Testis (tissue), 3 donors: ENCODE results near the gene WBP1L. TPM values are rescaled to one million over a fixed set of nuclear protein-coding genes. Genes with fewer than 3 reads are reported as not detected.

Source experiments
- DNase-seq: peaks from one replicate; pipeline ENCODE4 v3.0.0-alpha.2; 2019
- H3K27ac ChIP-seq, 2 donors: fragments of 200-600 bp; sonication (generic); one replicate each; pipeline ENCODE4 v1.5.1; 2019
- H3K27me3 ChIP-seq: fragments of 200-600 bp; sonication (generic); one replicate; pipeline ENCODE4 v1.5.1; 2019
- H3K36me3 ChIP-seq: fragments of 200-600 bp; sonication (generic); one replicate; pipeline ENCODE4 v1.5.1; 2017; ENCODE audit warnings: low read depth; ENCODE audit errors: missing control alignments
- H3K4me1 ChIP-seq: fragments of 200-600 bp; sonication (generic); one replicate; pipeline ENCODE4 v1.5.1; 2019
- H3K4me3 ChIP-seq, 2 donors: fragments of 200-600 bp; sonication (generic); one replicate each; pipeline ENCODE4 v1.5.1; 2017 to 2019
- H3K9me3 ChIP-seq: fragments of 200-600 bp; sonication (generic); one replicate; pipeline ENCODE4 v1.5.1; 2017
- CTCF ChIP-seq, 3 experiments: fragments of 450-650 bp in 2 of 3; fragments of 200-600 bp in 1 of 3; sonication (generic) in 1 of 3; IDR thresholded peaks; one replicate each; pipeline ENCODE4 v1.5.1; 2016 to 2019; ENCODE audit warnings: antibody characterized with exemption in 3 of 3, mild to moderate bottlenecking in 2 of 3, moderate library complexity in 1 of 3
- POLR2A ChIP-seq: fragments of 450-650 bp; IDR thresholded peaks from one replicate; pipeline ENCODE4 v1.6.1; 2017; ENCODE audit warnings: antibody characterized with exemption, mild to moderate bottlenecking, moderate library complexity
- WGBS, 2 donors: methylation state at CpG; one replicate each; pipeline ENCODE4 v1.1.5; 2018; 5-methylcytosine and 5-hydroxymethylcytosine counted together
- intact Hi-C: fragments of 100-400 bp; cut with DNase I; formaldehyde crosslinking; loops from one replicate; pipeline ENCODE4 v1.15.1; 2023; ENCODE audit warnings: low total_unique reads
- polyA plus RNA-seq: library from polyadenylated mRNA; stranded (reverse); fragments of 350-450 nt; fragmentation: Illumina TruSeq; extraction: RNeasy Lipid Tissue Mini Kit (QIAGEN cat#74804); gene quantifications from one replicate; pipeline ENCODE4 v1.2.3, GENCODE V29; 2014; ENCODE audit warnings: low read depth, low replicate concordance; ENCODE audit not compliant: insufficient read depth
- total RNA-seq, 2 donors: library from RNA; depleted of rRNA; stranded (reverse); fragments of >200 nt; gene quantifications; one replicate each; pipeline ENCODE4 v1.2.3, GENCODE V29; 2016

WBP1L gene
- total and polyA plus RNA-seq, 3 donors from 2014 or later: 72.4 to 165 (median 113) TPM

DNA sequence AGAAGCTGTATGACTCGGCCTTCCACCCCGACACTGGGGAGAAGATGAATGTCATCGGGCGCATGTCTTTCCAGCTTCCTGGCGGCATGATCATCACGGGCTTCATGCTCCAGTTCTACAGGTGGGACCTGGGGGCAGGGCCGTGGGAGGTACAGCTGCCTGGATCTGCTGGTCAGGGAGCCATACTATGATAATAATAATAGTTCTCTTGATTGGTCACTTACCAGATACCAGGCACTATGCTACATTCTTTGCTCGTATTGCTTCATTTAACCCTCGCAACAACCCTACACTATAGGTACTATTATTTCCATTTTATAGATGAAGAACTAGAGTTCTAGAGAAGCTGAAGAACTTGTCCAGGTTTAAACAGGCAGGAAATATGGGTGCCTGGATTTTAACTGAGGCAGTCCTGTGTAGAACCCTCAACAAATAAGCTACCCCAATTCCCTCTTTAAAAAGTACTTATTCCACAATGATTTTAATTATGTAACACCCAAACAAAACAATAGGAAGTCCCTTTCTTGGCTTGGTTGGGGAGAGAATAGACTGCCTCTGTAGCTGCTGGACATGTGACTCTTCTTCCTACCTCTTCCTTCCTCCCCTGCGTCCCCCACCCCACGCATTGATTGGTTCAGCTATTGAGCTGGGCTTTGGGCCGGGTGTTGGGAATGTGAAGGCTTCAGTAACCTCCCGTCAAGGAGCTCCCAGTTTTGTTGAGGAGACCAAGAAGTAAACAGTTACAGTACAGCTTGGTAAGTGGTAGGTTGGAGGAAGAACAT, 16.5 kb upstream of the WBP1L start:
- no peaks in the 10 kb centered on the region for H3K9me3 ChIP-seq
- intact Hi-C loops: loop anchor here (10.0 kb wide), 1 partner anchor 98 kb away; no protein-coding TSS in a partner anchor
- TF ChIP-seq POLR2A (no peak), CTCF (IDR thresholded peaks at IDR 0.05) (no peak)
- H3K4me3 ChIP-seq: no peak overlapping the region
- no peaks in the 10 kb centered on the region for H3K27me3 ChIP-seq
- no peaks in the 10 kb centered on the region for H3K36me3 ChIP-seq
- H3K4me1 ChIP-seq: no peaks in the 10 kb centered on the region
- WGBS, 2 donors: 70 to 78% methylated on average over 13 of the region's 13 CpGs
- no peak overlapping the region for H3K27ac ChIP-seq
- DNase-seq: no peak

DNA sequence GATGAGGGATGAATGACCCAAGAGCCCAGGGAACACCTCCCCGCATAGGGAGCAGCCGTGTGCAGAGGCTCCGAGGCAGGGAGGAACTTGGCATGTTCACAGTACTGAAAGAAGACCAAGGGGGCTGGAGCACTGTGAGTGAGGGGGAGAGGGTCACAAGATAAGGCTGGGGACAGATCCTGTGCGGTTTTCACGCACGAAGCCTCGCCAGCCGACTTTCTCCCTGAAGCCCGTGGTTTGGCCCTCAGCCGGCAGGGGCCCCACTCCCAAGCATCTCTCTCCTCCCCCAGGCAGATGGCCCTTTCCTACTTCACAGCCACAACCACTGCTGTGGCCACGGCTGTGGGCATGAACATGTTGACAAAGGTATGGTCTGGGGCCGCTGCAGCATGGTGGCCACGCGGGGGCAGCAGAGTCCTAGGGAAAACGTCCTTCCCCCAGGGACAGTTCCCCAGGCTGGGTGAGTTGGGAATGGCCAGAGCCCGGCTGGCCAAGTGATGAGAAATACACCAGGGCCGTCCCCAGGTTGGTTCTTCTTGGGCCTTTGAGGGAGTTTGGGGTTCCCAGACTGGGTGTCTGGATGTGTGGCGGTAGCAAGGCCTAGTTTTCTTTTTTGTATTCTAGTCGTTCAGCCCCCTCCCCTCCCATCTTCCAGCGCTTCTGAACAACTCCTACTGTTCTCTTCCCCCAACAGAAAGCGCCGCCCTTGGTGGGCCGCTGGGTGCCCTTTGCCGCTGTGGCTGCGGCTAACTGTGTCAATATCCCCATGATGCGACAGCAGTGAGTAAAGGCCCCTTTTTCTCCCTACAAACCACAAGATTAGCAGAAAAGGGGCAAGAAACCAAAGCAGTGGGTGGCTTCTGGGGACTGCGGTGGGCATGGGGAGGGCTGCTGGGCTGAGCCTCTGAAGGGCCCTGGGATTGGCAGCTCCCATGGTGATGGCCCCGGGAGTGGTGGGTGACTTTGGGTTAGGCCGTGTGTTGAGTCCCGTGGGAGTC, 14.4 kb upstream of the WBP1L start:
- DNase-seq: peak; percentile 91
- 56 to 67% methylated on average over 17 to 30 of the region's 30 CpGs for WGBS, 2 donors
- Histone ChIP-seq H3K9me3 (no peaks in the 10 kb centered on the region), H3K36me3 (no peaks in the 10 kb centered on the region), H3K27me3 (no peaks in the 10 kb centered on the region), H3K27ac (no peak overlapping the region), H3K4me3 (no peak overlapping the region), H3K4me1 (no peaks in the 10 kb centered on the region)
- intact Hi-C loops: loop anchor here (10.0 kb wide), 1 partner anchor 95 kb away; no protein-coding TSS in a partner anchor
- TF ChIP-seq POLR2A (no peak), CTCF (IDR thresholded peaks at IDR 0.05) (peak; percentile 85 to 89 (median 85))

GRCh38 chr10:102731222-102731800, 12.4 kb upstream of the WBP1L start:
- no peak for TF ChIP-seq POLR2A
- no peak for TF ChIP-seq CTCF (IDR thresholded peaks at IDR 0.05)
- DNase-seq: no peak
- Histone ChIP-seq H3K27me3 (no peaks in the 10 kb centered on the region), H3K4me1 (no peaks in the 10 kb centered on the region), H3K36me3 (no peaks in the 10 kb centered on the region), H3K4me3 (no peak overlapping the region), H3K9me3 (no peaks in the 10 kb centered on the region), H3K27ac (no peak overlapping the region)
- WGBS, 2 donors: 65 to 68% methylated on average over 5 of the region's 5 CpGs
- intact Hi-C loops: no loop called here

- no peak overlapping the region for H3K27ac ChIP-seq
- no peak overlapping the region for H3K4me3 ChIP-seq
- WGBS, 2 donors: 56 to 86% methylated on average over 1 of the region's 1 CpG
- intact Hi-C loops: no loop called here
- no peaks in the 10 kb centered on the region for H3K9me3 ChIP-seq
- H3K36me3 ChIP-seq: no peaks in the 10 kb centered on the region
- no peaks in the 10 kb centered on the region for H3K4me1 ChIP-seq
- no peaks in the 10 kb centered on the region for H3K27me3 ChIP-seq
- DNase-seq: no peak
- no peak for TF ChIP-seq CTCF (IDR thresholded peaks at IDR 0.05)
- TF ChIP-seq POLR2A: no peak
These were observed 11.1 kb upstream of the WBP1L start for GRCh38 chr10:102732661-102733060.
